Measurements from ENCODE around the gene CA10. TPM values are rescaled to one million over a fixed set of nuclear protein-coding genes. Genes with fewer than 3 reads are reported as not detected.

Gene CA10
- total and polyA plus RNA-seq, 2 donors (not counting 3 experiments of a cell fraction or from before 2014, with no cell fraction given) = not detected

DNA sequence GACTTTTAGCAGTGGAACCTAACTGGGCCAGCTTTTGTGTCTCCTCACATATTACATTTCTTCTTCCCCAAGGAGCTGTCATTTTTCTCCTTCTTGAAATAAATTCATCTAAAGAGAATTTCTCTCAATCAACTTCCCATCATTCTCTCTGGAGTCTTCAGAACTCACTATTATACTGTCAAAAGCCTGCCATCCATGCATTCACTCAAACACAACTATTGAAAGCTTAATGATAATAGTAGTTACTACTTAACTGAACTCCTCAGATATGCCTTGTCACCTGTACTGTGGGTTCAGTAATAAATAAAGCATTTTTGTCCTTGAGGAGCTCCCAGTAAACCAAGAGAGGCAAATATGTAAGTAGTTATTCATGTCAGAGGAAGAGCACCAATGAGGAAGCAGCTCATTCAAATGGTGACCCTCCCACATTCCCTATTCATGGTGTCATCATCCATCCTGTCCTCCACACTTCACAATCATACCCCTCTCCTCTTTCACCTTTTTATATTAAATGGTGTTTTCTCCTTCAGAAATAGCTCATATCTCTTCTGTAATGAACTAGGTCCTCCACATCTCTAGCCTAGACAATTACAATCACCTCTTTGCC lies 162.6 kb downstream of the CA10 start:
- no peaks in the 10 kb centered on the region for H4K20me1 ChIP-seq (replicated peaks; ENCODE audit: control insufficient read depth, extremely low read depth, insufficient read depth, low read length)
- H3K9ac ChIP-seq (replicated peaks; ENCODE audit: extremely low read depth, insufficient read depth, low read length) = no peak overlapping the region
- H3K27ac ChIP-seq (ENCODE audit: insufficient read depth, low read depth, low read length) = no peak overlapping the region
- H3K27me3 ChIP-seq (ENCODE audit: control insufficient read depth in 2 of 2, insufficient read depth in 2 of 2, low read length in 2 of 2) = no peaks in the 10 kb centered on the region
- dilution Hi-C loops (cut with MboI; ENCODE audit: extremely low pct_ligation_motif_present, low sequenced_read_pairs) (no loop called here), intact Hi-C loops (cut with micrococcal nuclease) (no loop called here)
- H3K36me3 ChIP-seq (ENCODE audit: control insufficient read depth in 2 of 2, extremely low read depth in 1 of 2, insufficient read depth in 2 of 2, low read length in 2 of 2) = no peaks in the 10 kb centered on the region
- POLR2A ChIA-PET = interaction anchor here (0.6 kb wide), 1 partner anchor 109 kb away, joined by 4 read pairs; no protein-coding TSS in a partner anchor
- FAIRE-seq (no peak), DNase-seq (ENCODE audit: low read depth, low spot score) (no peak)
- H2AFZ ChIP-seq (ENCODE audit: low read depth, low read length) = no peak overlapping the region
- no peak for TF ChIP-seq EZH2 (IDR thresholded peaks at IDR 0.05; ENCODE audit: borderline replicate concordance, low read depth, low read length, severe bottlenecking)
- no peak for TF ChIP-seq JUN (IDR thresholded peaks at IDR 0.05; ENCODE audit: borderline replicate concordance, insufficient read depth, insufficient read length, low read depth)
- TF ChIP-seq MYC (IDR thresholded peaks at IDR 0.05; ENCODE audit: low read depth, low read length) = no peak
- no peak for TF ChIP-seq FOS (IDR thresholded peaks at IDR 0.05; ENCODE audit: borderline replicate concordance, insufficient read depth, low read length)
- TF ChIP-seq, protein P1, sequence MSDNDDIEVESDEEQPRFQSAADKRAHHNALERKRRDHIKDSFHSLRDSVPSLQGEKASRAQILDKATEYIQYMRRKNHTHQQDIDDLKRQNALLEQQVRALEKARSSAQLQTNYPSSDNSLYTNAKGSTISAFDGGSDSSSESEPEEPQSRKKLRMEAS (IDR thresholded peaks at IDR 0.05; ENCODE audit: insufficient read depth, insufficient read length) = no peak
- no peak for TF ChIP-seq POLR2A (IDR thresholded peaks at IDR 0.05; ENCODE audit: low read depth, low read length)
- TF ChIP-seq POLR2AphosphoS5 (IDR thresholded peaks at IDR 0.05; ENCODE audit: insufficient read depth, low read depth, low read length) = no peak
- TF ChIP-seq GATA2 (IDR thresholded peaks at IDR 0.05; ENCODE audit: insufficient read depth, insufficient read length, low read depth, low read length) = no peak
- TF ChIP-seq, protein P2, sequence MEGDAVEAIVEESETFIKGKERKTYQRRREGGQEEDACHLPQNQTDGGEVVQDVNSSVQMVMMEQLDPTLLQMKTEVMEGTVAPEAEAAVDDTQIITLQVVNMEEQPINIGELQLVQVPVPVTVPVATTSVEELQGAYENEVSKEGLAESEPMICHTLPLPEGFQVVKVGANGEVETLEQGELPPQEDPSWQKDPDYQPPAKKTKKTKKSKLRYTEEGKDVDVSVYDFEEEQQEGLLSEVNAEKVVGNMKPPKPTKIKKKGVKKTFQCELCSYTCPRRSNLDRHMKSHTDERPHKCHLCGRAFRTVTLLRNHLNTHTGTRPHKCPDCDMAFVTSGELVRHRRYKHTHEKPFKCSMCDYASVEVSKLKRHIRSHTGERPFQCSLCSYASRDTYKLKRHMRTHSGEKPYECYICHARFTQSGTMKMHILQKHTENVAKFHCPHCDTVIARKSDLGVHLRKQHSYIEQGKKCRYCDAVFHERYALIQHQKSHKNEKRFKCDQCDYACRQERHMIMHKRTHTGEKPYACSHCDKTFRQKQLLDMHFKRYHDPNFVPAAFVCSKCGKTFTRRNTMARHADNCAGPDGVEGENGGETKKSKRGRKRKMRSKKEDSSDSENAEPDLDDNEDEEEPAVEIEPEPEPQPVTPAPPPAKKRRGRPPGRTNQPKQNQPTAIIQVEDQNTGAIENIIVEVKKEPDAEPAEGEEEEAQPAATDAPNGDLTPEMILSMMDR (IDR thresholded peaks at IDR 0.05; ENCODE audit: extremely low read depth in 1 of 2, insufficient read depth in 1 of 2, low read depth in 1 of 2, low read length in 2 of 2) = no peak
- peaks cover 5% of the 10 kb centered on the region for H3K9me3 ChIP-seq (replicated peaks; ENCODE audit: control insufficient read depth, insufficient read depth, low read length)
- no peak overlapping the region for H3K4me3 ChIP-seq (replicated peaks in 1 of 3; ENCODE audit: insufficient read depth in 1 of 3, low read depth in 1 of 3, low read length in 3 of 3)
- H3K4me1 ChIP-seq (ENCODE audit: control insufficient read depth, extremely low read depth, insufficient read depth, low read length) = no peaks in the 10 kb centered on the region
- H3K79me2 ChIP-seq (ENCODE audit: control insufficient read depth, insufficient read depth, low read length) = no peaks in the 10 kb centered on the region
- no peak overlapping the region for H3K4me2 ChIP-seq (ENCODE audit: insufficient read depth, low read length)
- no peaks in the 10 kb centered on the region for H3K9me1 ChIP-seq (replicated peaks; ENCODE audit: control insufficient read depth, extremely low read depth, insufficient read depth, low read length)
- CTCF ChIA-PET = no interaction called here
- BruUV-seq (replicated peaks) = no TSS peak
